ENCODE measurements around the gene CHD9NB. TPM values are rescaled to one million over a fixed set of nuclear protein-coding genes. Genes with fewer than 3 reads are reported as not detected.

The CHD9NB gene
- total RNA-seq, 1 donor from 2014 or later, result 0.26 TPM

DNA sequence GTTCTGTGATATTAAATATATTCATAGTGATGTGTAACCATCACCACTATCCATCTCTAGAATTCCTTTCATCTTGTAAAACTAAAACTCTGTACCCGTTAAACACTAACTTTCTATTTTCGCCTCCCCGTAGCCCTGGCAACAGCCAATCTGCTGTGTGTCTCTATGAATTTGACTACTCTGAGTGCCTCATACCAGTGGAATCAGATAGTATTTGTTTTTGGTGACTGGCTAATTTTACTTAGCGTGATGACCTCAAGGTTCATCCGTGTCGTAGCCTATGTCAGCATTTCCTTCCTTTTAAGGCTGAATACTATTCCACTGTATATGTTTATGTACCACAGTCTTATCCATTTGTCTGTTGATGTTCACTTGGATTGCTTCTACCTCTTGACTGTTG is 20.3 kb upstream of the CHD9NB start:
- DNase-seq (ENCODE audit: low read depth) (no peak), FAIRE-seq (no peak)
- Histone ChIP-seq H3K4me3 (ENCODE audit: low read depth, low read length) (no peak overlapping the region), H3K36me3 (ENCODE audit: control insufficient read depth, insufficient read depth, low read length) (no peaks in the 10 kb centered on the region), H3K27me3 (ENCODE audit: control insufficient read depth, insufficient read depth, low read length) (no peaks in the 10 kb centered on the region)
- TF ChIP-seq, protein P1, sequence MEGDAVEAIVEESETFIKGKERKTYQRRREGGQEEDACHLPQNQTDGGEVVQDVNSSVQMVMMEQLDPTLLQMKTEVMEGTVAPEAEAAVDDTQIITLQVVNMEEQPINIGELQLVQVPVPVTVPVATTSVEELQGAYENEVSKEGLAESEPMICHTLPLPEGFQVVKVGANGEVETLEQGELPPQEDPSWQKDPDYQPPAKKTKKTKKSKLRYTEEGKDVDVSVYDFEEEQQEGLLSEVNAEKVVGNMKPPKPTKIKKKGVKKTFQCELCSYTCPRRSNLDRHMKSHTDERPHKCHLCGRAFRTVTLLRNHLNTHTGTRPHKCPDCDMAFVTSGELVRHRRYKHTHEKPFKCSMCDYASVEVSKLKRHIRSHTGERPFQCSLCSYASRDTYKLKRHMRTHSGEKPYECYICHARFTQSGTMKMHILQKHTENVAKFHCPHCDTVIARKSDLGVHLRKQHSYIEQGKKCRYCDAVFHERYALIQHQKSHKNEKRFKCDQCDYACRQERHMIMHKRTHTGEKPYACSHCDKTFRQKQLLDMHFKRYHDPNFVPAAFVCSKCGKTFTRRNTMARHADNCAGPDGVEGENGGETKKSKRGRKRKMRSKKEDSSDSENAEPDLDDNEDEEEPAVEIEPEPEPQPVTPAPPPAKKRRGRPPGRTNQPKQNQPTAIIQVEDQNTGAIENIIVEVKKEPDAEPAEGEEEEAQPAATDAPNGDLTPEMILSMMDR (IDR thresholded peaks at IDR 0.05; ENCODE audit: insufficient read depth, low read length, severe bottlenecking), result no peak

DNA sequence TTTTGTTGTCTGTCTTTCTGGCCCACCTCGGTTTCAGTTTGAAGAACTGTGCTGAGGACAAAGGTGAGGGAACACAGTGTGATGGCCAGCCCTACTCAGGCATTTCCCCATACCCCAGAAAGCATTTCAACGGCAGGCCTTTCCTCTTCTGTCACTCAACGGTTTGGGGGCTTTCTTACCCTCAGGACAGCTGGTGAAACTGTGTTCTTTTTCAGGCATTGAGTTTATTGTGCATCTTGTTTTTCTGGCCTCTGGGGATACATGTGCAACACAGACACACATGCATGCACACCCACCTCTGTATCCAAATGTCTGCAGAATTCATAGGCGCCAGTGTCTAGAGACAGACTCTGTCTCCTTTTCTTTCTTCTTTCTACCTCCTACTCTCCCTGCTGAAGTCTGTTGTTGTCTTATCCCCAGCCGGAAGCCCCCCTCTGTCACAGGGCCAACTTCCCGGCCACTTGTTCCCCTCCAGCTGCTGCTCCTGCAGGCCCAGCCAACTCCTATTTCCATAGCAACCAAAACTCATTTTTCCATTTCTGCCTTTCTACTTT is 19.1 kb upstream of the CHD9NB start:
- no peak for DNase-seq (ENCODE audit: low read depth)

DNA sequence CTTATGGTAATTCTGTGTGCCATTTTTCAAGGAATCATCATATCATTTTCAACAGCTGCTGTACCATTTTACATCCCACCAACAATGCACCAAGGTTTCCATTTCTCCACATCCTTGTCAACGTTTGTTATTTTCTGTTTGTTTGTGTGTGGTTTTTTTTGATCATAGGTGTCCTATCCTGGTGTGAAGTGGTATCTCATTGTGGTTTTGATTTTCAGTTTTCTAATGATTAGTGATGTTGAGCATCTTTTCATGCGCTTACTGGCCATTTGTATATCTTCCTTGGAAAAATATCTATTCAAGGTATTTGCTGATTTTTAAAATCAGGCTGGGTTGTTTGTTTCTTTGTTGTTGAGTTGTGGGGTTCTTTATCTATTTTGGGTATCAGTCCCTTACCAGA is 17.1 kb upstream of the CHD9NB start:
- FAIRE-seq (no peak), DNase-seq (ENCODE audit: low read depth) (no peak)
- Histone ChIP-seq H3K36me3 (ENCODE audit: control insufficient read depth, insufficient read depth, low read length) (no peaks in the 10 kb centered on the region), H3K4me3 (ENCODE audit: low read depth, low read length) (no peak overlapping the region), H3K27me3 (ENCODE audit: control insufficient read depth, insufficient read depth, low read length) (no peaks in the 10 kb centered on the region)
- TF ChIP-seq, protein P1 (IDR thresholded peaks at IDR 0.05; ENCODE audit: insufficient read depth, low read length, severe bottlenecking), result no peak

More for the DNA sequence above, 19.1 kb upstream of the CHD9NB start:
- Histone ChIP-seq H3K4me3 (ENCODE audit: low read depth, low read length) (no peak overlapping the region), H3K36me3 (ENCODE audit: control insufficient read depth, insufficient read depth, low read length) (no peaks in the 10 kb centered on the region), H3K27me3 (ENCODE audit: control insufficient read depth, insufficient read depth, low read length) (no peaks in the 10 kb centered on the region)
- TF ChIP-seq, protein P1 (IDR thresholded peaks at IDR 0.05; ENCODE audit: insufficient read depth, low read length, severe bottlenecking), result no peak
- FAIRE-seq, result no peak

DNA sequence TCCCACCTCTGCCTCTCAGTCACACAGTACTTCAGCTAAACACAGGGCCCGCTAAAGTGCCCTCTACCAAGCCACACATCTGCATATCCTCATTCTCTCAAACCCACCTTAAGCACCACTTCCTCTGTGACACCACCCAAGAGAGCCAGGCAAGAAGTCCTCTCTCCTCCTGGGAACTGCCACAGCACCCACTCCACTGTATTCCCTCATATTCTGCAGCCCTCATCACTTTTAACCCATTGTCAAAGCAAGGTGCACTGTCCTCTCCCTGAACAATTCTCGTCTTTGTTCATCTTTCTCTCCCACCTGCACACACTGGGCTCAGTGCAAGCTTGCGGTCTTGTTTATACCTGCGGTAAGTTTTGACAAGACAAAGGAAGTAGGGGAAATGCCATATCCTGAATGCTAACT is 15.7 kb upstream of the CHD9NB start:
- no peak overlapping the region for H3K4me3 ChIP-seq (ENCODE audit: low read depth, low read length)
- FAIRE-seq, result no peak
- TF ChIP-seq, protein P1 (IDR thresholded peaks at IDR 0.05; ENCODE audit: insufficient read depth, low read length, severe bottlenecking), result no peak
- no peak for DNase-seq (ENCODE audit: low read depth)
- no peaks in the 10 kb centered on the region for H3K36me3 ChIP-seq (ENCODE audit: control insufficient read depth, insufficient read depth, low read length)
- no peaks in the 10 kb centered on the region for H3K27me3 ChIP-seq (ENCODE audit: control insufficient read depth, insufficient read depth, low read length)

DNA sequence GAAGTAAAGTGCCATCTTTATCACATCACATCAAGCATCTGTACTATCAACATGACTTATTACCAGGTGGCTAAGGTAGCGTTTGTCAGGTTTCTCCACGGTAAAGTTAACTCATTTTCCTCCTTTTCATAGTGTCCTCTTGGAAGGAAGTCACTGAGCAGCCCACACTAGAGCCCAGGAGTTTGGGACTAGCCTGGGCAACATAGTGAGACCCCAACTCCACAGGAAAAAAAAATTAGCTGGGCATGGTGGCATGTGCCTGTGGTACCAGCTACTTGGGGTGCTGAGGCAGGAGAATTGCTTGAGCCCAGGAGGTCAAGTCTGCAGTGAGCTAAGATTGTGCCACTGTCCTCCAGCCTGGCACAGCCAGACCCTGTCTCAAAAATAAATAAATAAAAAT is 15.0 kb upstream of the CHD9NB start:
- Histone ChIP-seq H3K36me3 (ENCODE audit: control insufficient read depth, insufficient read depth, low read length) (no peaks in the 10 kb centered on the region), H3K27me3 (ENCODE audit: control insufficient read depth, insufficient read depth, low read length) (no peaks in the 10 kb centered on the region), H3K4me3 (ENCODE audit: low read depth, low read length) (no peak overlapping the region)
- DNase-seq (ENCODE audit: low read depth) (no peak), FAIRE-seq (no peak)
- TF ChIP-seq, protein P1 (IDR thresholded peaks at IDR 0.05; ENCODE audit: insufficient read depth, low read length, severe bottlenecking), result no peak

DNA sequence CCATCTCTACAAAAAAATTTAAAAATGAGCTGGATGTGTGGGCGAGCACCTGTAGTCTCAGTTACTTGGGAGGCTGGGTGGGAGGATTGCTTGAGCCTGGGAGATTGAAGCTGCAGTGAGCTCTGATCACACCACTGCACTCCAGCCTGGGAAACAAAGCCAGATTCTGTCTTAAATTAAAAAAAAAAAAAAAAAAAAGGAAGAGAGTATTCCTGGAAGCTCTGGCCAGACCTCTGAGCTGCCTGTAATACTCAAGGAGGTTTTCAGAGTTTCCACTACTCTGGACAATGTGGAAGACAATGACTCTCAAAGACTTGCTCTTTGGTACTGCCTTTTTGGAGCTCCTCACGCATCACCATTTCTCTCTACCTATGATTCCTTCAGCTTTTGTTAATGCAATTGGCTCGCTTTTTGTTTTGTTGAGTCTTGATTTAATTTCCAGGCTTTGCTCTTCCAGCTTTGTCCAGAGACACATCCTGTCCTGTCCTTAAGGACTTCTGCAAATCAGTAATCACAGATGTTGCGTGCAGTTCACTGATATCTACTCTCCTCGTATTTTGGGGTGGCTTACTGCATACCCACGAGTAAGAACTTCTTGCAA is 12.9 kb upstream of the CHD9NB start:
- H3K27me3 ChIP-seq (ENCODE audit: control insufficient read depth, insufficient read depth, low read length), result no peaks in the 10 kb centered on the region
- FAIRE-seq, result no peak
- DNase-seq (ENCODE audit: low read depth), result no peak
- TF ChIP-seq, protein P1 (IDR thresholded peaks at IDR 0.05; ENCODE audit: insufficient read depth, low read length, severe bottlenecking), result no peak
- H3K36me3 ChIP-seq (ENCODE audit: control insufficient read depth, insufficient read depth, low read length), result no peaks in the 10 kb centered on the region
- no peak overlapping the region for H3K4me3 ChIP-seq (ENCODE audit: low read depth, low read length)

All from bronchial epithelial cell (primary cell).